Stimulated activated CD4-positive, alpha-beta T cell treated with anti-CD3 and anti-CD28 coated beads, Interleukin-12 subunit alpha, Interleukin-12 subunit beta, amount 100 ng/mL, for 24 hours (primary cell): Measurements from ENCODE around the gene CDH23.

Experiments
- DNase-seq, 2 experiments: peaks; one replicate each; pipeline ENCODE4 v3.0.0-alpha.2; 2020; ENCODE audit warnings: low read depth in 2 of 2

Gene CDH23

DNA sequence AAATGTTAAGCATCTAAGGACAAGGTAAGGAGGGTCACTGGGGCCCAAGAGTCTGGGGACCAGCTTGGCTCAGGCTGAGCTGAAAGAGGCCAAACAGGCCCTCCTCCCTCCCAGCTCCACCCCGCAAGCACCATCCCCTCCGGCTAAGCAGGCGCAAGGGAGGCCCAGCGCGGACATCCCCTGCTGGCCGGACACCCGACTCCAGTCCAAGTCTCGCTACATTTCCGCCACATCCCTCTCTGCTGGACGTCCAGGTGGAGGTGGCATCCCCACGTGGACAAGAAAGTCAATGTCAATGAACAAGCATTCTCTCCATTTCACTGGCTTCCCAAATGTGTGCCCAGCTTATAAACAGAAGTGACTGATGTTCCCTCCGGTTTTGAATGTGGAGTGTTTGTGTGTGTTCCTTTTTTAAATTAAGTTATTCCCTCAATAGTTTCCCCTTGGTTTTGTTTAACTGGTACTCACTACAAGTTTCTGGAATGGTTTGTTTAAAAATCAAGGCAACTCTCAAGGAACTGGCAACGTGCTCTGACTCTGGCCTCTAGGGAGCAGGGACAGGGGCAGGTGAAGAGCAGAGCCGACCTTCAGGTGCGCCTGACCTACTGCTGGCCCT, 418.9 kb downstream of the CDH23 start:
- DNase-seq: no peak

DNA sequence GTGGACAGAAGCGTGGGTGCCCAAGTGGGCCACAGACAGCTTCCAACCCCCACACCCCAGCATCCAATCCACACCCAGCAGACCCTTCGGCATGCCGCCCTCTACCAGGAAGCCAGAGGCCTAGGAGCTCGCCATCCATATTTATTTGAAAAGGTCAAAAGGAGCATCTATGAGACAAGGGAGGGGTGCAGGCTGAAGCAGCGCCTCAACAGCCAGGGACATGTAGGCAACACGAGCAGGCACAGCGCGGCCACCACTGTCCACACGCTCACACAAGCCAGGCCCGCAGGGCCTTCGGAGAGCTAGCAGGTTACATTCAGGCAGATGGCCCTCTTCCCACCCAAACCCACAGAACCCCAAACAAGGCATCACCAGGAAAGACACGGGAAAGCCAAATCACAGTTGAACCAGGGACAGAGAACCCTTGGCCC, 419.7 kb downstream of the CDH23 start:
- DNase-seq: no peak

DNA sequence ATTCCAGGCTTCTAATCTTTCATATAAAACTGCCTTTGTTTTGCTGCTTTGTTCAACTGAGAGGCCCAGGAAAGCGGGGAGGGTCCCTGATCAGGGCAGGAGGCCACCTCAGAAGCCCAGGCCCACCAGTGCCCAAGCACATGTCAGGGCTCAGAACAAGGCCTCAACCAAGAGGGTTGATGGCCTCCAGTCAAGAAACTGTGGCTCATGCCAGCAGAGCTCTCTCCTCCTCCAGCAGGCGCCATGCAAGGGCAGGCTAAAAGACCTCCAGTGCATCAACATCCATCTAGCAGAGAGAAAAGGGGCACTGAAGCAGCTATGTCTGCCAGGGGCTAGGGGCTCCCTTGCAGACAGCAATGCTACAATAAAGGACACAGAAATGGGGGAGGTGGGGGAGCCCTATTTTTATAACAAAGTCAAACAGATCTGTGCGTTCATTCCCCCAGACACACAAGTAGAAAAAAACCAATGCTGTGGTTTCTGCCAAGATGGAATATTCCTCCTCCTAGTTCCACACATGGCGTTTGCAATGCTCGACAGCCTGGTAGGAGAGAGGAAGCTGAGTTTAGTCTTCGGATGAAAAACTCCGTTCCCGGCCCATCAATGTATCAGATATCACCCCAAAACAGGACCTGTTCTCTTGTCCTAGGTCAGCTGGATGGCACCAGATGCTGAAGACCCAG, 420.4 kb downstream of the CDH23 start:
- no peak for DNase-seq

DNA sequence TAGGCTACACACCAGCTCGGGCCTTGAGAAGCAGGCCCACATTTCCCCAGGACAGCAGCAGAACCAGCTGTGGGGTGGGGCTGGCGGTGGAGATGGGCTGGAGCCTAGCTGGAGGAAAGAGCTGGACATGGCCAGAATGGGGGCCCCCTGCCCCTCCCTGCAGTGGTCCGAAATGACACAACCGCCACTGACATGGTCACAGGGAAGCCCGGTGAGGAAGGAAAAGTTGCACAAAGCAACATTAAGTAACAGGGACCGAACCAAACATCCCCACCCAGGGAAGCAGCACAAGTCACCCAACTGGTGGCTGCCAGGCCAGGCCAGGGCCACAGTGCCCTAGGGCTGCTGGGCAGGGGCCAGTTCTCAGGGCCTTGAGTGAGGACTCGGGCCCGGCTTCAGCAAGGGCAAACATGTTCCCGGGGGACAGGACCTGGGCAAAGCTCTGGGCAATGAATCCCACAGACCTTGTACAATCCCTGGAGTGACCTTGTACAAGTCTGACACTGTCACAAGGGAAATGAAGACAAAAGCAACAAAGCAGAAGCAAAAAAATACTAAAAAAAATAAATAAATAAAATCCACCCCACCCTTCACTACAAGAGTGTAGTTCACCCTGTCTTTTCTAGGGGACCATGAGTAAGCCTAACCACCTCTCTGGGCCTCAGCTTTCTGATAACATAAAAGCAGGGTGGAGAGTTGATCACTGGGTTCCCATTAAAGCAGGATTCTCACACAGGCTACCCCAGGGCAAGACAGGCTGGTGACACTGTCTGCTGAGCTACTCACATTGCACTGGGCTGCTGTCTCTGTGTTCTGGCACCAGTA, 421.3 kb downstream of the CDH23 start:
- no peak for DNase-seq

DNA sequence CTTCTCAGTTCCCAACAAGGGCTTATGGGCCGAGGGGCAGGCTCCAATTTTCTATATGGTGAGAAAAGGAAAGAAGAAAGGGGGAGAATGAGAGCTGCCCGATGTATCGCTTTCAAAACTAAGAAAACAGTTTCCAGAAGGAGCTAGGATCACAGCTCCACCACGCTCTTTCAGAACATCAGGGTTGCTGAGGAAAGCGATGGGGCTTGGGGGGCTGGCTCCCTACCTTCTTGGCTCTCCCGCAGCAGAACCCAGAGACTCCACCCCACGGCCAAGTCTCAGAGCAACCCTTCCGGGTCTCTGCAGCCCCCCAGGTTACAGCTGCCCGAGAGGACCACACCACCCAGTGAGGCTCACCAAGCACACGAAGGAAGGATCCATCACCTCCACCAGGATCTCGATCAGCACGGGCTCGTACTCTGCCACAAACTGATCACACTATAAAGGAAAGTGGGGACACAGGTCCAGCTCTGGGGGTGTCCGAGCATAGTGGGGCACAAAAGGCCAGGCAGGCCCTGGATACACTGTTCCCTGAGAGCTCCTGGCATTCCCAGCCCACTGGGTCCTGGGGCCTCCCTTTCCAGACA, 422.0 kb downstream of the CDH23 start:
- no peak for DNase-seq

DNA sequence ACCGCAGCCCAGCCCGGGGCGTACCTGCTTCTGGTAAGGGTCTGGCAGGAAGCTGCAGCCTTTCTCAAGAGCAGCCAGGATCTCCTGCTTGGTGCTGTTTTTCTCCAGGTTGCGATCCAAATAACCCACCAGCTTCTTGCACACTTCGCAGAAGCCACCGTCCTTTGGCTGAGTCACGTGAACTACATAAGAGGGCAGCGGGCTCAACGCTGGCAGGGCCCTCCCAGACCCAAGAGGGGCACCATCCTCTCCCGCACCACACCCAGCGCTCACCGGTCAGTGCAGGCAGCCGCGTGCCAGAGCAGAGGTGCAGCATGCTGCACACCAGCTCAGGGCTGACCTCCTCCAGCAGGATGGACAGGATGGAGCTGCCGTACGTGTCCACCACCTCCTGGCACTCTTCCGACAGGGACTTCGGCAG, 422.7 kb downstream of the CDH23 start:
- no peak for DNase-seq

DNA sequence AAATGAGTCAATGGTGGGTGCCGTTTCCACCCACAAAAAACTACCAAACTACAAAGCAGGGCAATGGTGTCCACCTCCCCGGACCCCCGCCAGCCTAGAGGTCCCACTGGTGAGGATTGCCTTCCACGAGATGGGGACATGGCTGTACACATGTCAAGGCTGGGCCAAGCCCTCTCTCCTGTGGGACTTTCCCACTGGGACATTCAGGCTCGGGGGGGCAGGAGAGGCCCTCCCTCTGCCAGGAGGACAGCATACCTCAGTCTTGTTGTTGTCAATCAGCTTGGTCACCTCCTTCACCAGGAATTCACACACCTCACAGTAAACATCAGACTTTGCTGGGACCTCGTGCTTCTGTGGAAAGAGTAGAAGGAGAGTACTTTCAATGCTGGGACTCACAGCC, 423.3 kb downstream of the CDH23 start:
- DNase-seq: no peak

DNA sequence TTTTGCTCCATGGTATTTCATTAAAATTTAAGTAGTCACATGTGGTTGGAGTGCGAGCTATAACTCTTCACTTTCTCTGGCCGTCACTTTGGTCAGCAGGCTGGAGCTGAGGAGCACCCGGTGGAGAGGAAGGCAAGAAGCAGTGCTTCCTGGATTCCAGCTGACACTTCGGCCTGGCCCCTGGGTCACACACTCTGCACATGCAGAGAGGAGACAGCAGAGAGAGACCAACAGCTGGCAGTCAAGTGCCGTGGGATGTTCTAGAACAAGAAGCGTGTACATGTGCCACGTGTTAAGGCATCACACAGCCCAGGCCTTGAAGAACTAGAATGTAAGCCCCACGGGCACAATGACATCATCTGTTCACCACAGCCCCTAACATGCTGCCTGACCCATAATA, 424.2 kb downstream of the CDH23 start:
- DNase-seq: no peak

DNA sequence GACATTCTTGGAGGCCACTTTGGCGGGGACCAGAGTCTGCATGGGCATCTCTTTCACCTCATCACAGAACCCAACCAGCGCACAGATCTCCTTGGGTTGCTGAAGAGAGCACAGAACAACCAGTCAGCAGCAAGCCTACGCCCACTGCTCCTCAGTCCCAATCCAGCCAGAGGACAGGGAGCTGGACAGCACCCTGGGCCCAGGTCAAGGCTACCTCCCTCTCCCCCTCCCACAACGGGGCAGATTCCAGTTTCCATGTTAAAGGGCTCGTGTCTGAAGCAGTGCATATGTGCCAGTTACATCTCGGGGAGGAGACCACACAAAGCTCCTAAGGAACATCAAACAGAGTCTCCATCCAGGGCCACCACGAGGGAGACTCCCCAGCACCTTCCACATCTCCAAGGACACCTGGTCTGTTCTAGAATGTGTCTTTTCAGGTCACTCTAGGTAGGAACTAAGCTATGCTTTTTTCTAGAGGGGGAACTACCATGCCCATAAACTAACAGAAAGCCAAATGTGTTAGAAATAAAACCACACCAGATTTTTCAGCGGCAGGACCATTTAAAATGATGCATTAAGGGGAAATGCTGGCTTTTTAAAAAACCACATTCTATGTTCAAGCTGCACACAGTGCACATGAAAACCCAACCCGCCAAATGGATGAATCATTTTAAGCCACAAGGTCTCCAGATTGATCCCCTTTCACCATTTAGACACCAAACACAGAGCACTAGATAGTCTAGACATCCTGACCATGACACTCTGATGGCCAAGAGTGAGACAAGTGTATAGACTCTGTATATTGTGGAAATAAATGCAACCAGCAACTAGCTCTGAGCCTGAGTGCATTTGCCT, 425.4 kb downstream of the CDH23 start:
- DNase-seq: no peak

DNA sequence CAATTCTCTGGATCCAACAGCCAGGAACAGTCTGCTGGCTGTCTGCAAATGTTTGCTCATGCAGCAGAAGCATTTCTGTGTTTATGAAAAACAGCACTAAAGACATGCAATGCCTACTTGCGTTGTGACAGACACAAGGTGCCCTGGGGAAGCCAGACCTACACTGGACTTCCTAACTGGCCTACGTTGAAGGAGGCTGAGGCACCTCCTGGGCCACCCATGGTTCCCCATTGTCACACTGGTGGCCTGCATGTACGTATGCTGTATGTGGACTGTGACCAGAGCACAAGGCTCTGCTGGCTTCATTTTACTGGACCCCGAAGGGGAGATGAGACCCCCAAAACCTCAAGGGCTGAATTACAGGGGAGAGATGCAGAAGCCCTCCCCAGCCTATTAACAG, 426.6 kb downstream of the CDH23 start:
- DNase-seq: no peak

DNA sequence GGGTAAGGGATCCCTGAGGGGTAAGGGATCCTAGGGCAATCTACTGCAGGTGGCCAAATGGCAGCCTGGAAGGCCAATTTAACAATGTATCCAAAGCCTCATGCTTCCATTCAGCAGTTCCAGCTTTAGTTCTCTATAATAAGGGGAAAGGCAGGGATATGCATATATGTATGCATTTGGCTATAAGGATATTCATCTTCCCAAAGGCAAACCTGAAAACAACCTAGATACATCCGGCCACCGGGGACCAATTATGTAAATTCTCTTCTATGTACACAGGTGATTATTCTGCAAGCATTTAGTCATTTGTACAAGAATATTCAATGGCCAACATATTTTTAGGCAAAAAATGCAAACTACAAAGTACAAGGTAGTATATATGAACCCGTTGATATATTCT, 427.6 kb downstream of the CDH23 start:
- no peak for DNase-seq

DNA sequence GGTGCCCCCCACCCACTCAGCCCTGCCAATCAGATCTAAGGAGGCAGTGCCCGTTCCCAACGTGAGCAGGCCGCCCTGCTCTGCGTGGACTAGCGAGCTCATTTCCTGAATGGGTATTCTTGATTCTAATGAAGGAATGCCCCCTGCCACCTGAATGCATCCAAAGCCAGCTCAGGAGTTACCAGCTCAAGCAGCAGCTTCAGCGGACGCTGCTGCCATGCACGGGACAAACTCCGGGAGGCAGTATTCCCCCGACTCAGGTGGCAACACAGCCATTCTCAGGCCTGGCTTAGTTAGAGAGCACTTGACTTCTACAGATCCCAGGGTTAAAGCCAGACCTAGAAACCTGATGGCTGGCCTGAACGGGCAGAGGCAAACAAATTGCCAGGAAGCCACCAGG, 428.5 kb downstream of the CDH23 start:
- DNase-seq: no peak

DNA sequence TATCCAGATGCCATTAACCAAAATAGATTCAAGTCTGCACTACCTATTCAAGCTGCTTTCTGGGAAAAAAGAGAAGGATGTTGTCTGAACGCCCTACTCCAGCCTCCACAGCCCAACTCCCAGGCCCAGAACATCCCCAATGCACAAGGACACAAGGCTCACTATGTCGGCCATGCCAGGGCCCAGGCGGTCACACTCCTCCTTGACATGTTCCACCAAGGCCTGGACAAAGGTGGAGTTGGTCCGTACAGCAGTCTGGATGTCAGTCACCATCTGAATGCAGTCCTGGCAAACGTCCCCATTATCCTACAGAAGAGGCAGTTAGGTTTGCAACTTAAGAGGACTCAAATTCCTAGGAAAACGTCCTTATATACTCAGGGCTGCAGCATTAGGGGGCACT, 431.1 kb downstream of the CDH23 start:
- no peak for DNase-seq

DNA sequence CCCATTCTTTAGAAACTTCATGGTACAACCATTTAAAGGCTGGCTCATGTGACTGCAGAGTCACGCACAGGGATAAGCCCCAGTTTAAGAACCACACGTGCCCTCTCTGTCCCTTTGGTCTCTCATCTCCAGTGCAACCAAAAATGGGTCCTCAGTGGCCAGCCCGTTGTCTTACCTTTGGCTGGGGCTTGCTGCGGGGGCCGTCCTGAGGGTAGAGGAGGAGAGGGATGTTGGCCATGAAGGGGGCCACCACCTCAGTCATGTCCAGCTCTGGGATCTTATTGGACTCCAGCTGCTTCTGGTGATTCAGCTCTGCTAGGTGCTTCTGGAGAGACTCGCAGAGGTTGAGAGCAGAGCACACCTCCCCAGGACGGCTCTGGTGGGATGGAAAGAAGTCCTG, 432.0 kb downstream of the CDH23 start:
- DNase-seq: no peak

DNA sequence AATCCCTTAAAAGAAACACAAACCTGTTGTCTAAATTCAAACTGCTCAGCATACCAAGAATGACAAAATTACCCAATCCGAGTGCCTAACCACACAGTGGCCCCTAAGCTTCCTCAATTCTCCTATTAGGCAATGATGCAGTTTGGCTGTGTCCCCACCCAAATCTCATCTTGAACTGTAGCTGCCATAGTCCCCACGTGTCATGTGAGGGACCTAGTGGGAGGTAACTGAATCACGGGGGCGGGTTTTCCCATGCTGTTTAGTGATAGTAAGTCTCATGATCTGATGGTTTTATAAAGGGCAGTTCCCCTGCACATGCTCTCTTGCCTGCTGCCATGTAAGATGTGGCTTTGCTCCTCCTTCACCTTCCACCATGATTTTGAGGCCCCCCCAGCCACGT, 432.5 kb downstream of the CDH23 start:
- no peak for DNase-seq

DNA sequence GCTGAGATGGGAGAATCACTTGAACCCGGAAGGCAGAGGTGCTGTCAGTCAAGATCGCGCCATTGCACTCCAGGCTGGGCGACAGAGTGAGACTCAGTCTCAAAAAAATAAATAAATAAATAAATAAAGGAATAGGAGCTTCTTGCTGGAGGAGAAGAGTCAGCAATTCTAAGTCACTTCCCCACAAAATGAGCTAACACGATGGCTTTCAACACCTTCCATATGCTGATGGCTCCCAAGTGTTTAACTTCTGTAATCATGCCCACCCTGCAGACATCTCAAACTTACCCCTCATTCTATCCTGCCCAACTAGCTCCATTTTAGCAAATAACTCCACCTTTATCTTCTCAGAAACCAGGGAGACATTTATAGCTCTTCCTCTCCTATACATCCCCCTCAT, 433.2 kb downstream of the CDH23 start:
- DNase-seq: no peak

DNA sequence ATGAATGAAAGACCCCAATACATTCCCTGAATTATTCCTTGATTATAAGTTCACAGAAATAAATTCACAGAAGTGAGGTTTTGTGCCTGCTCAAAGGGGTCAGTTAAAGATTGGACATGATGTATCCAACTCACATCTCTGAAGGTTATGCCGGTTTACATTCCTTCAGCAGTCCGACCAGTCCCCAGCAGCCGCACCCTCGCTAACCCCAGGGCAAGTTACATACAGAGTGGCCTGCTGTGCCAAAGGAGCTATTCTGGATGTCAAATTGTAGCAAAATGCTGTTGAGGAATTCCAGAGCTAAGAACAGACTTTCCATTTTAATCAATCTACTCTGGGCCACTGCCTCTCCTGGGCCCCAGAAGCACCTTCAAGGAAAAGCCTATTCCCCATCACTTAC, 434.0 kb downstream of the CDH23 start:
- DNase-seq: no peak

DNA sequence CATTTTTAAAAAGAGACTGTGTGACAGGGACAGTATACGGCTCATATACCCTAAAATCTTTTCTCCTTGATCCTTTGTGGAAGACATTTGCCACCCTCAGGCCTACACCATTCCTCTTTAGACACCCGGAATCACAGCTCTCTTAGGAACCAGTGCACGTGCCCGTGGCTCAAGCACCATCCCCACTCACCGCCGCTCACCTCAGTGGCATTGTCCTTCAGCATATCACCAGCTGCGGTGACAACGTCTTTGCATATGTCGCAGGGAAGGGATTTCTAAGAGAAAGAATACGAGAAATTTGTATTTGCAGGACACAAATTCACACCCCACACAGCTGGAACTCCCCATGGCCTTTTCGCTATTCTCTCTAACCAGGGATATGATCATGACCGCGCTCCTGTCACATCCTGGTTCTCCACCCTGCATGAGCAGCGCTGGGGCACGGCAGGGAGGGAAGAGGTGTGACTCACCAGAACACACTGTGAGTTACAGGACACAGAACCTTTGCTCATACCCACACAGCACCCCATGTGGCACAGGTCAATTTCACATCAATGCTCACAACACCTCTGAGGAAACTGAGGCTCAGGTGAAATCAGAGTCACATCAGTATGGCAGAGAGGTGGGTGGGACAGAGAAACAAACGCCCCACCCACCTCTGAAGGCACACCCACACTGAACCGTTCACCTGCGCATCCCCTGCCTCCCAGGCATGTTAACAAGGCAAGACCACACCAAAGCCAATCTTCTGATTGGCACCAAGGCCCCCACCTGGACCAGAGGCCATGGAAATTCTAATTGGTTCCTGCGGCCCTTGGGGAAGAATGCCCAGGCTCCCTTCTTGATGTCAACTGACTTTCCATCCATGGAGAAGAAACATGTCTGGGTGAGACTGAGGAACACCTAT, 435.2 kb downstream of the CDH23 start:
- DNase-seq: no peak

DNA sequence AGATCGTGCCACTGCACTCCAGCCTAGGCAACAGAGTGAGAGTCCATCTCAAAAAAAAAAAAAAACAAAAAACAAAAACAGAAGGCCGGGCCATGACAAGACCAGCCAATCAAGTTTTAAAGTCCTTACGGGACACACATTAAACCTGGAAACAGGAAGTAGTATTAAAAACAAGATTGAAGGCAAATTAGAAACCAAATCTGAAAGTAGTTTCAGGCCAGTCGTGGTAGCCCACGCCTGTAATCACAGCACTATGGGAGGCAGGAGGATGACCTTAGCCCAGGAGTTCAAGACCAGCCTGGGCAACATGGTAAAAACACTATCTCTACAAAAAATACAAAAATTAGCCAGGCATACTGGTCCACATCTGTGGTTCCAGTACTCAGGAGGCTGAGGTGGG, 436.2 kb downstream of the CDH23 start:
- DNase-seq: no peak

DNA sequence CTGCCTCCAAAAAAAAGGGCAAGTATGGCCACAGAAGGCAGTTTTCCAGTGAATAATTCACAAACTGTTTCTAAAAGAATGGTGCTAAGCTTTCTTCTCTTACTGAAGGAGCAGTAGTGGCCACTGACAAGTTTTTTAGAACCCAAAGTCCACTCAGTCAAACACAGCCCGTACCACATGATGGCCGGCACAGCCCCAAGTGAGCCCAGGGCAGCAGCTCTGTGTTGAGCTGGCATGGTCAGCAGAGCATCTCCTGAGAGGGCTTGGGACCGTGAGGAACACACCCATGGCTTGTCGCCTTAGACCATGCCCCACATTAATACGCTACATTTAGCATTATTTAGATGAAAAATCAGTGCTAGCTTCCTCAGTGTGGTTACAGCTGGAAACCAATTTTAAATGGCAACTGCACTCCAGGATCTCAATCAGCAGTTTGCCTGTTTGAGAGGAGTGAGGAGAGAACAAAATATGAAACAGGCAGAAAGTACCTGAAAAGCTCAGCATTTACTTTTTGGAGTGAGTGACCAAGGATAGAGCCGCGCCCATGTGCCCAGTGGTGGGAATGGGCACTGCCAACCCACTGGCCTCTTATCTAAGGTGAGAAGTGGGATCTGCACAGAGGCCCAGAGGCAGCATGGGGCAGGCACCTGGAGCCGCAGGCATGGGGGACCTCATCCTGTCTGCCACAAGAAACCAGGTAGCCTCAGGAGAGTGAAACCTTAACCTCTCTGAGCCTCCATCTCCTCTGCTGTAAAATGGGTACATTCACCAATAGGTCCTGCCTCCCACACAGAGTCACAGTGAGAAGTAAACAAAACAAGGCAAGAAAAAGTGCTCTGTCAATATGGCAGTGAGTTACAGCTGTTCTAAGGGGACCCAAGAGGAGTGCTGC, 437.0 kb downstream of the CDH23 start:
- DNase-seq: no peak
